GM23338 (cell line): ENCODE results near the gene LCLAT1. TPM values are rescaled to one million over a fixed set of nuclear protein-coding genes. Genes with fewer than 3 reads are reported as not detected.

Experiments used
- ATAC-seq: fragments of 200-7000 bp; cut with Tn5 transposase; 3 replicates; pipeline ENCODE4 v1.9.1; 2020
- DNase-seq: peaks from one replicate; pipeline ENCODE4 v3.0.0-alpha.2; 2015; ENCODE audit warnings: low spot score
- H2AFZ ChIP-seq: fragments of 200-600 bp; sonication (generic); 2 replicates; pipeline ENCODE4 v1.8.0; 2016; ENCODE audit warnings: antibody characterized with exemption, mild to moderate bottlenecking, moderate library complexity
- H3F3A ChIP-seq: fragments of 200-600 bp; sonication (generic); replicated peaks from 2 replicates; pipeline ENCODE4 v1.8.0; 2017; ENCODE audit warnings: antibody characterized with exemption, mixed run types, low read depth
- H3K27ac ChIP-seq: fragments of 200-600 bp; sonication (generic); 2 replicates; pipeline ENCODE4 v1.6.1; 2016; ENCODE audit warnings: low read depth
- H3K27me3 ChIP-seq: fragments of 200-600 bp; sonication (generic); 2 replicates; pipeline ENCODE4 v1.8.0; 2016; ENCODE audit warnings: mild to moderate bottlenecking, mixed run types, moderate library complexity; ENCODE audit not compliant: insufficient read depth
- H3K36me3 ChIP-seq: fragments of 200-600 bp; sonication (generic); 2 replicates; pipeline ENCODE4 v1.8.0; 2016; ENCODE audit warnings: mild to moderate bottlenecking; ENCODE audit not compliant: insufficient read depth
- H3K4me1 ChIP-seq: fragments of 200-600 bp; sonication (generic); 2 replicates; pipeline ENCODE4 v1.8.0; 2016; ENCODE audit warnings: mild to moderate bottlenecking, moderate library complexity; ENCODE audit not compliant: insufficient read depth
- H3K4me2 ChIP-seq: fragments of 200-600 bp; sonication (generic); 2 replicates; pipeline ENCODE4 v1.7.1; 2017; ENCODE audit warnings: mixed run types
- H3K4me3 ChIP-seq: fragments of 200-600 bp; sonication (generic); 2 replicates; pipeline ENCODE4 v1.6.1; 2016; ENCODE audit warnings: mixed run types
- H3K79me2 ChIP-seq: fragments of 200-600 bp; sonication (generic); replicated peaks from 2 replicates; pipeline ENCODE4 v1.8.0; 2017; ENCODE audit warnings: mild to moderate bottlenecking; ENCODE audit not compliant: insufficient read depth
- H3K9me2 ChIP-seq: fragments of 200-600 bp; sonication (generic); 2 replicates; pipeline ENCODE4 v1.8.0; 2017; ENCODE audit not compliant: insufficient read depth
- H4K20me1 ChIP-seq: fragments of 200-600 bp; sonication (generic); replicated peaks from 2 replicates; pipeline ENCODE4 v1.8.0; 2017; ENCODE audit warnings: mild to moderate bottlenecking; ENCODE audit not compliant: insufficient read depth
- H3K27ac Mint-ChIP-seq: 2 replicates; pipeline ENCODE4 v1.8.0; 2020; ENCODE audit warnings: inconsistent platforms, mild to moderate bottlenecking, moderate library complexity, mixed read lengths
- H3K27me3 Mint-ChIP-seq: 3 replicates; pipeline ENCODE4 v1.8.0; 2022; ENCODE audit warnings: low read depth, mild to moderate bottlenecking, moderate library complexity, mixed read lengths, inconsistent platforms; ENCODE audit not compliant: insufficient read depth, poor library complexity
- H3K36me3 Mint-ChIP-seq: 3 replicates; pipeline ENCODE4 v1.8.0; 2021; ENCODE audit warnings: low read depth, mild to moderate bottlenecking, inconsistent platforms, moderate library complexity, mixed read lengths
- H3K4me1 Mint-ChIP-seq: 3 replicates; pipeline ENCODE4 v1.8.0; 2020; ENCODE audit warnings: mild to moderate bottlenecking, inconsistent platforms, mixed read lengths
- H3K4me3 Mint-ChIP-seq: 3 replicates; pipeline ENCODE4 v1.8.0; 2021; ENCODE audit warnings: moderate library complexity, mild to moderate bottlenecking, inconsistent platforms, mixed read lengths
- H3K9me3 Mint-ChIP-seq: 3 replicates; pipeline ENCODE4 v1.8.0; 2020; ENCODE audit warnings: moderate library complexity, mild to moderate bottlenecking, inconsistent platforms, mixed read lengths
- CREB1 ChIP-seq: fragments of 250-450 bp; sonication (Bioruptor Pico); IDR thresholded peaks from 2 replicates; pipeline ENCODE4 v1.5.0; 2020; ENCODE audit warnings: low read depth, mild to moderate bottlenecking, moderate library complexity
- EZH2 ChIP-seq: fragments of 200-600 bp; sonication (generic); IDR thresholded peaks from one replicate; pipeline ENCODE4 v1.8.0; 2017; ENCODE audit warnings: antibody characterized with exemption, mild to moderate bottlenecking, low read depth; ENCODE audit not compliant: unreplicated experiment
- JUNB ChIP-seq: IDR thresholded peaks from one replicate; pipeline ENCODE4 v1.6.1; 2016; ENCODE audit warnings: antibody characterized with exemption; ENCODE audit not compliant: unreplicated experiment
- NANOG ChIP-seq: IDR thresholded peaks from 2 replicates; pipeline ENCODE4 v1.6.1; 2016; ENCODE audit warnings: antibody characterized with exemption, borderline replicate concordance
- POLR2AphosphoS5 ChIP-seq: IDR thresholded peaks from 2 replicates; pipeline ENCODE4 v1.6.1; 2016; ENCODE audit warnings: antibody characterized with exemption, low read depth
- ZNF114 ChIP-seq: fragments of 250-450 bp; sonication (Bioruptor Pico); IDR thresholded peaks from 2 replicates; pipeline ENCODE4 v1.5.0; 2020; ENCODE audit warnings: mild to moderate bottlenecking, moderate library complexity
- polyA plus RNA-seq: library from polyadenylated mRNA; unstranded; fragments of >200 nt; fragmentation: Nextera tagmentation; extraction: Ambion mirVana; gene quantifications from 2 replicates; pipeline ENCODE4 v1.2.1, GENCODE V29; 2016
- total RNA-seq: library from RNA; depleted of rRNA; stranded (reverse); fragments of >200 nt; shearing (Covaris generic); gene quantifications from 2 replicates; pipeline ENCODE4 v1.2.3, GENCODE V29; 2014
- TF ChIP-seq, protein P1 (sequence below): IDR thresholded peaks from 2 replicates; pipeline ENCODE4 v1.6.1; 2016; ENCODE audit warnings: antibody characterized with exemption
- TF ChIP-seq, protein P2 (sequence below): fragments of 250-450 bp; sonication (Bioruptor Pico); IDR thresholded peaks from 2 replicates; pipeline ENCODE4 v1.5.0; 2020; ENCODE audit warnings: mild to moderate bottlenecking, moderate library complexity

The LCLAT1 gene
- total and polyA plus RNA-seq, 2 experiments from 2014 or later: 11.5 to 30.1 TPM

DNA sequence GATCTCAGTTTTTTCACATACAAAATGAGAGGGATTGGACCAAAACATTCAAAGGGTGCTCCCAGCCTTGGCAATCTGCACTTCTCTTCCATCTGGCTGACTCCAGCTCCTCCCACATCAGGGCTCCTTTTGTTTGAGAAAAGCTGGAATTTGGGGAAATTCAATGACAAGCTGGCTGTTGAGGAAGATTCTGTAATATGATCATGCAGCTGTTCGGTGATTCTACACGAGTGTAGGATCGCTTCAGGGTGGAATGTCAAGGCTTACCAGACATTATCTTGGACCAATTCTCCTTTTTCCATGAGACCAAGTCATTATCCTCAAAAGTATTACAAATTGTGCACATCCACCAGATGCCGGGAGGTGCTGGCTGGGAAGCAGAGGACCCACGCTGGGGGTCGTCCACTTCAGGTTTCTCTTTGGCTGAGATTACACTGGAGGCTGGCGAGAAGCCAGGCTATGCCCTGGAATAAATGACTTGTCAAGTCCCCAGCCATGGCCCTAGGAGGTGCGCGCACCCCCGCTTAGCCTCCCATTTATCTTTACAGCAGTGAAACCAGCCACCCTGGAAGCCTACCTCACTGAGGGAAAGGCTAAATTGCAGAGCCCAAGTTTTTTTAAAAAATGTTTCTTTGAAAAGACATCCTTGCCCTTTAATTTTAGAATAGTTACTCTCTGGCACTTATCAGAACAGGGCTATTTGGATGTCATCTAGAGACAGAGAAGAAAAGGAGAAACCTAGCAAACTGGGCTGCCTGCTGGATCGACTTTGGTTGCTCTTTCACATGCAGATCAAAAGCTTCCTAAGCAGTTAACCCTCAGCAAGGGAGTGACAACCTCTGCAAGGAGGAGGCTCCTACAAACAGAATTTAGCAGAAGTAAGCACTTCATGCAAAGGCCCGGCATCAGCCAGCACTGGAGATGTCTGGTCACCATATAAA, 42.5 kb upstream of the LCLAT1 start:
- Mint-ChIP-seq H3K4me3 (peak overlapping the region; percentile 14; the same call in 1 of the 3 replicates), H3K9me3 (peaks cover 14% of the 10 kb centered on the region), H3K36me3 (peaks cover 5% of the 10 kb centered on the region; the same call in 1 of the 3 replicates), H3K27ac (peak overlapping the region; percentile 24; the same call in 1 of the 2 replicates), H3K27me3 (peaks cover 22% of the 10 kb centered on the region), H3K4me1 (peaks cover 41% of the 10 kb centered on the region)
- Histone ChIP-seq H4K20me1 (no peaks in the 10 kb centered on the region), H3K9me2 (peaks cover 20% of the 10 kb centered on the region), H3F3A (no peaks in the 10 kb centered on the region), H3K79me2 (no peaks in the 10 kb centered on the region), H3K27me3 (no peaks in the 10 kb centered on the region), H2AFZ (peak overlapping the region; percentile 50; the same call in 1 of the 2 replicates), H3K4me3 (peak overlapping the region; percentile 30), H3K4me1 (peaks cover 20% of the 10 kb centered on the region), H3K36me3 (no peaks in the 10 kb centered on the region), H3K4me2 (peak overlapping the region; percentile 67), H3K27ac (no peak overlapping the region)
- no peak for TF ChIP-seq ZNF114
- no peak for TF ChIP-seq POLR2AphosphoS5
- no peak for TF ChIP-seq CREB1 (CRISPR knock-in tag)
- TF ChIP-seq, protein P1, sequence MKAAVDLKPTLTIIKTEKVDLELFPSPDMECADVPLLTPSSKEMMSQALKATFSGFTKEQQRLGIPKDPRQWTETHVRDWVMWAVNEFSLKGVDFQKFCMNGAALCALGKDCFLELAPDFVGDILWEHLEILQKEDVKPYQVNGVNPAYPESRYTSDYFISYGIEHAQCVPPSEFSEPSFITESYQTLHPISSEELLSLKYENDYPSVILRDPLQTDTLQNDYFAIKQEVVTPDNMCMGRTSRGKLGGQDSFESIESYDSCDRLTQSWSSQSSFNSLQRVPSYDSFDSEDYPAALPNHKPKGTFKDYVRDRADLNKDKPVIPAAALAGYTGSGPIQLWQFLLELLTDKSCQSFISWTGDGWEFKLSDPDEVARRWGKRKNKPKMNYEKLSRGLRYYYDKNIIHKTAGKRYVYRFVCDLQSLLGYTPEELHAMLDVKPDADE: no peak
- no peak for TF ChIP-seq JUNB
- TF ChIP-seq NANOG: no peak
- no peak for TF ChIP-seq EZH2
- TF ChIP-seq, protein P2, sequence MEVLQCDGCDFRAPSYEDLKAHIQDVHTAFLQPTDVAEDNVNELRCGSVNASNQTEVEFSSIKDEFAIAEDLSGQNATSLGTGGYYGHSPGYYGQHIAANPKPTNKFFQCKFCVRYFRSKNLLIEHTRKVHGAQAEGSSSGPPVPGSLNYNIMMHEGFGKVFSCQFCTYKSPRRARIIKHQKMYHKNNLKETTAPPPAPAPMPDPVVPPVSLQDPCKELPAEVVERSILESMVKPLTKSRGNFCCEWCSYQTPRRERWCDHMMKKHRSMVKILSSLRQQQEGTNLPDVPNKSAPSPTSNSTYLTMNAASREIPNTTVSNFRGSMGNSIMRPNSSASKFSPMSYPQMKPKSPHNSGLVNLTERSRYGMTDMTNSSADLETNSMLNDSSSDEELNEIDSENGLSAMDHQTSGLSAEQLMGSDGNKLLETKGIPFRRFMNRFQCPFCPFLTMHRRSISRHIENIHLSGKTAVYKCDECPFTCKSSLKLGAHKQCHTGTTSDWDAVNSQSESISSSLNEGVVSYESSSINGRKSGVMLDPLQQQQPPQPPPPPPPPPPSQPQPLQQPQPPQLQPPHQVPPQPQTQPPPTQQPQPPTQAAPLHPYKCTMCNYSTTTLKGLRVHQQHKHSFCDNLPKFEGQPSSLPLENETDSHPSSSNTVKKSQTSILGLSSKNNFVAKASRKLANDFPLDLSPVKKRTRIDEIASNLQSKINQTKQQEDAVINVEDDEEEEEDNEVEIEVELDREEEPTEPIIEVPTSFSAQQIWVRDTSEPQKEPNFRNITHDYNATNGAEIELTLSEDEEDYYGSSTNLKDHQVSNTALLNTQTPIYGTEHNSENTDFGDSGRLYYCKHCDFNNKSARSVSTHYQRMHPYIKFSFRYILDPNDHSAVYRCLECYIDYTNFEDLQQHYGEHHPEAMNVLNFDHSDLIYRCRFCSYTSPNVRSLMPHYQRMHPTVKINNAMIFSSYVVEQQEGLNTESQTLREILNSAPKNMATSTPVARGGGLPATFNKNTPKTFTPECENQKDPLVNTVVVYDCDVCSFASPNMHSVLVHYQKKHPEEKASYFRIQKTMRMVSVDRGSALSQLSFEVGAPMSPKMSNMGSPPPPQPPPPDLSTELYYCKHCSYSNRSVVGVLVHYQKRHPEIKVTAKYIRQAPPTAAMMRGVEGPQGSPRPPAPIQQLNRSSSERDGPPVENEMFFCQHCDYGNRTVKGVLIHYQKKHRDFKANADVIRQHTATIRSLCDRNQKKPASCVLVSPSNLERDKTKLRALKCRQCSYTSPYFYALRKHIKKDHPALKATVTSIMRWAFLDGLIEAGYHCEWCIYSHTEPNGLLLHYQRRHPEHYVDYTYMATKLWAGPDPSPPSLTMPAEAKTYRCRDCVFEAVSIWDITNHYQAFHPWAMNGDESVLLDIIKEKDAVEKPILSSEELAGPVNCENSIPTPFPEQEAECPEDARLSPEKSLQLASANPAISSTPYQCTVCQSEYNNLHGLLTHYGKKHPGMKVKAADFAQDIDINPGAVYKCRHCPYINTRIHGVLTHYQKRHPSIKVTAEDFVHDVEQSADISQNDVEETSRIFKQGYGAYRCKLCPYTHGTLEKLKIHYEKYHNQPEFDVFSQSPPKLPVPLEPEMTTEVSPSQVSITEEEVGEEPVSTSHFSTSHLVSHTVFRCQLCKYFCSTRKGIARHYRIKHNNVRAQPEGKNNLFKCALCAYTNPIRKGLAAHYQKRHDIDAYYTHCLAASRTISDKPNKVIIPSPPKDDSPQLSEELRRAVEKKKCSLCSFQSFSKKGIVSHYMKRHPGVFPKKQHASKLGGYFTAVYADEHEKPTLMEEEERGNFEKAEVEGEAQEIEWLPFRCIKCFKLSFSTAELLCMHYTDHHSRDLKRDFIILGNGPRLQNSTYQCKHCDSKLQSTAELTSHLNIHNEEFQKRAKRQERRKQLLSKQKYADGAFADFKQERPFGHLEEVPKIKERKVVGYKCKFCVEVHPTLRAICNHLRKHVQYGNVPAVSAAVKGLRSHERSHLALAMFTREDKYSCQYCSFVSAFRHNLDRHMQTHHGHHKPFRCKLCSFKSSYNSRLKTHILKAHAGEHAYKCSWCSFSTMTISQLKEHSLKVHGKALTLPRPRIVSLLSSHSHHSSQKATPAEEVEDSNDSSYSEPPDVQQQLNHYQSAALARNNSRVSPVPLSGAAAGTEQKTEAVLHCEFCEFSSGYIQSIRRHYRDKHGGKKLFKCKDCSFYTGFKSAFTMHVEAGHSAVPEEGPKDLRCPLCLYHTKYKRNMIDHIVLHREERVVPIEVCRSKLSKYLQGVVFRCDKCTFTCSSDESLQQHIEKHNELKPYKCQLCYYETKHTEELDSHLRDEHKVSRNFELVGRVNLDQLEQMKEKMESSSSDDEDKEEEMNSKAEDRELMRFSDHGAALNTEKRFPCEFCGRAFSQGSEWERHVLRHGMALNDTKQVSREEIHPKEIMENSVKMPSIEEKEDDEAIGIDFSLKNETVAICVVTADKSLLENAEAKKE (CRISPR knock-in tag): peak; percentile 98
- DNase-seq (peak; percentile 50), ATAC-seq (peak; percentile 90)
